NCI-H345 treated with DMSO at 0.1 percent for 48 hours (cell line): Measurements from ENCODE around the gene ALOX12.
A peak's percentile ranks its signal among the peaks of the same experiment; 100 is the strongest.
"Not testable (repeated sequence)": the region's sequence is repeated elsewhere in the genome, so short reads cannot be mapped to it uniquely, and the experiment has no call there.

Experiments used
- DNase-seq: peaks from one replicate; lab custom pipeline; 2025; ENCODE audit not compliant: unreplicated experiment; lab: John Stamatoyannopoulos, UW

ALOX12 gene

DNA sequence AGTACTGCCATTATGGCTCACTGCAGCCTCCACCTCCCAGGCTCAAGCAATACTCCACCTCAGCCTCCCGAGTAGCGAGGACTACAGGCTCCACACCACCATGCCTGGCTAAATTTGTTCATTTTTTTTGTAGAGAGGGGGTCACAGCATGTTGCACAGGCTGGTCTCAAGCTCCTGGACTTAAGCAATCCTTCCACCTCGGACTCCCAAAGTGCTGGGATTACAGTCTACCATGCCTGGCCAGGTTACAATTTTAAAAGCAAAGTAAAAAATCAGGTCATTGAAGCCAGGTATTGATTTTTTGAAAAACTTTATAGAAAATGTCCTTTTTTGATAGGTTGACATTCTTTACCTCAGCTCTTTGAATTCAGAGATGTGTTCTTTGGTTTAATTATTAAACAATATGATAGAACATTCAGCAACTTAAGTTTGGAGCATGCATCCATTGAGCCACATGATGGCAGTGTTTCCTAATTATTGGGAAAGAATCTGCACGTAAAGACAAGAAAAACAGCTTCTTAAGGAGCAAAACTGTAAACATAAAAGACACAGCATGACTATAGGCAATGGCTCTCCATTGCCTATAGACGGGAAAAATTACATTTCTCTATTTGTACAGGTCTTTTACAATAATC is 49.8 kb downstream of the ALOX12 start:
- DNase-seq = peak; percentile 49

DNA sequence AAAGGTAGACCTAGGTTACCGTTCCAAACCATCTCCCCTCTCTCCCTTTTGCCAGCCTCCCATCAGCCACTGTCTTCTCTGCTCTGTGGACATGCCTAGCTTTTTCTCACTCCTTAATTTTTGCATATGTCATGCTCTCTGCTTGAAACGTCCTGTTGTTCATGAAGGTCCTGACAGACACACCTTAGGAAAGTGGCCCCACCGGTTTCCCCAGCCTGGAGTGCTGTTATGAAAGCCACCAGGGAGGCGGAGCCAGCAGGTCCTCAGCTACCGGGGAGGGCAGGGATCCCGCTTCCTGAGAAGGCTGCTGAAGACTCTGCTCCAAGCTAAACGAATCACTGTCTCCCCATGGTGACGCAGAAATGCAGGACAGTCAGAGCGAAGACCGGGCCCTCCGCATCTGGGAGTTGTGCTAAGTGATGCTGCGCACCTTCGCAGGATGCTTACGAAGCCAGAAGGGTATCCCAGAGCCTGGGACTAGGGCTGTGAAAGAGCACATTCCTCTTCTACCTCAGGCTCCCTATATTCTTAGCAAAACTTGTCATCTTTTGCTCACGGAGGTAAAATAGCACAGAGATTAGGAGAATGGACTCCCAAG is 50.4 kb downstream of the ALOX12 start:
- DNase-seq = peak; percentile 49

DNA sequence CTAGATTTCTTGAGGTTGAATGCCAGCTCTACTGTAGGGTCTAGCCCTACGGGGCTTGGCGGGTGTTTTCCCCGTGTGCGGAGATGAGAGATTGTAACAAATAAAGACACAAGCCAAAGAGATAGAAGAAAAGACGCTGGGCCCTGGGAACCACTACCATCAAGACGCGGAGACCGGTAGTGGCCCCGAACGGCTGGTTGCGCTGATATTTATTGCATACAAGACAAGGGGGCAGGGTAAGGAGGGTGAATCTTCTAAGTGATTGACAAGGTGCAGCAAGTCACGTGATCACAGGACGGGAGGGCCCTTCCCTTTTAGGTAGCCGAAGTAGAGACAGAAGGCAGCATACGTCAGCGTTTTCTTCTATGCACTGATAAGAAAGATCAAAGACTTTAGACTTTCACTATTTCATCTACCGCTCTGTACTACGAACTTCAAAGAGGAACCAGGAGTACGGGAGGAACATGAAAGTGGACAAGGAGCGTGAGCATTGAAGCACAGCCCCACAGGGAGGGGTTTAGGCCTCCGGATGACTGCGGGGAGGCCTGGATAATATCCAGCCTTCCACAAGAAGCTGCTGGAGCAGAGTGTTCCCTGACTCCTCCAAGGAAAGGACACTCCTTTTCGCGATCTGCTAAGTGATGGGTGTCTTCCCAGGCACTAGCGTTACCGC is 51.0 kb downstream of the ALOX12 start:
- not testable (repeated sequence) for DNase-seq

DNA sequence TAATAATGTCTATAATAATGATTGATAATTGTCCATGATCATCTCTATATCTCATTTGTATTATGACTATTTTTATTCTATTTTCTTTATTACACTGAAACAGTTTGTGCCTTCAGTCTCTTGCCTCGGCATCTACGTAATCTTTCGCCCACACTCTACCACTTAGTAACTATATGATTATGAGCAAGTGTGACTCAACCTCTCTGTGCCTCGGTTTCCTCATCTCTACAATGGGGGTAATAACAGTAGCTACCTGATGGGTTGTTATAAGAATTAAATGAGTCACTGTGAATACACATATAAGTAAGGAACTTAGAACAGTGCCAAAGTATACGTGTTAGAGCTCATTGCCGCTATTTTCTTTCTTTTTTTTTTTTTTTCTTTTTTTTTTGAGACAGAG is 51.7 kb downstream of the ALOX12 start:
- DNase-seq = no peak

DNA sequence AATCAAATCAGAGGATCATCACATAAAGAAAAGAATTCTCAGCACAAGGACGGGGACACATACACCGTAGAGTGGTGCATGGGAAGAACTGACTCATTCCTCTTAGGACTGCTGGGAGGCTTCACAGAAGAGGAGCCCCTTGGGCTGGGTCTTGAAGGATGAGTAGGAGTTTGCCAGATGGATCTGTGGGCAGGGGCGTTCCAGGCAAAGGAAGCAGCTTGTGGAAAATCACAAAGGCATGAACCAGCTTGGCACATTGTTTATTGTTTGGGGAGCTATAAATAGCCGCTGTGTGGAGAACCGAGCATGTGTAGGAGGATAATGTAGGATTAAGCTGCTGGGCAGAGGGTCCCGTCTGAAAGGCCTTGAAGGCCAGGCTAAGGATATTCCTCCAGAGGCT is 53.1 kb downstream of the ALOX12 start:
- DNase-seq = no peak

DNA sequence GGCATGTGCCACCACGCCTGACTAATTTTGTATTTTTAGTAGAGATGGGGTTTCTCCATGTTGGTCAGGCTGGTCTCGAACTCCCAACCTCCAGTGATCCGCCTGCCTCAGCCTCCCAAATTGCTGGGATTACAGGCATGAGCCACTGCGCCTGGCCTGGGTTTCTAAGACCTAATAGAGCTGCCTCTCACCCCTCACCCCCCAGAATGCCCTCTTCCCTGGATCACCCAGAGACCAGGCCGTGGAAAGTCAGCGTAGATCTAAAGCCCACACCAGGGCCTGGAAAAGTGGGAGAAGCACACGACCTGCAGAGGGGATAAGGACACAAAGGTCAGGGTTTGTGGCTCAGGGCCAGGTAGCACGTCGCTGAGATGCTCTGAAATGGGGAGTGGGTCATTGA is 54.7 kb downstream of the ALOX12 start:
- DNase-seq = not testable (repeated sequence)

DNA sequence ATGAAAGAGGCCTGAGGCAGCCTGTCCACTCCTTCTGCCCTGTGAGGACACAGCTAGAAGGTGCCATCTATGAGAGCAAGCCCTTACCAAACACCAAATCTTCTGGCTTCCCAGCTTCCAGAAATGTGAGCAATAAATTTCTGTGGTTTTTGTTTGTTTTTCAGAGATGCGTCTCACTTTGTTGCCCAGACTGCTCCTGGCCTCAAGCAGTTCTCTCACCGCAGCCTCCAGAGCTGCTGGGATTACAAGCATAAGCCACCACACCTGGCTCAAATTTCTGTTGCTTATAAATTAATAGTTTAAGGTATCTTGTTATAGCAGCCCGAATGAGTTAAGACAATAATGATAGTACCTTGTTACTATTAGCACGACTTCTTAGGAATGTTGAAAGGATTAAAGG is 60.5 kb downstream of the ALOX12 start:
- DNase-seq = no peak

DNA sequence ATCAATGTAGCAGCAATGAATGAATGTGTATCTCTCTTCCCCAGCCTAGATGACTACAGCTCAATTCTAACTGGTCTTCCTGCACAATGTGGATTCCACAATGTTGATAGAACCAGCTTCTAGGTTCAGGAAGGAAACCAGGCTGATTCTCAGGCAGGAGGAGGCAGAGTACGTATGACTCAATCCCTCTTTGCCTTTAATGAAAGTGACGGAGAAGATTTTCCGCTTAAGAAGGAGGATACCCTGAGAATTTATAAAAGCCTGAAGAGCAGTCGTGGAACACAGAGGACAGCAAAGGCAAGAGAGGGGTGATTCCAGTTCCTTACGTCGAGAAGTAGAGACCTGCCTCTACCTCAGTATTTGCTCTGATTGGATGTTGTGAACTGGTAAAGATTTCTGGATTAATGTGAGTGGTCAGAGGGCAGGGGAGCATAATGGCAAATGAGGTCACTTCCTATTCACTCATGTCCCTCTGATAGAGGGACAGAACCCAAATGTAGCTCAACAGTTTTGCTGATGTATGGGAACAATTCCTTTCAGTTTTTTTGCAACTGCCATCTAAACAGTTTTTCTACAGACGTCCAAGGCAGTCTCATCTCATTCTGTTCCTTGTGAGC is 63.1 kb downstream of the ALOX12 start:
- no peak for DNase-seq
